IMR-90 (cell line): Measurements from ENCODE around the gene UBE3B. TPM values are rescaled to one million over a fixed set of nuclear protein-coding genes. Genes with fewer than 3 reads are reported as not detected.

Experiments
- ATAC-seq: fragments of 200-7000 bp; cut with Tn5 transposase; 2 replicates; pipeline ENCODE4 v1.9.1; 2020; ENCODE audit warnings: low read depth, mild to moderate bottlenecking, moderate library complexity
- BruUV-seq: library from RNA; stranded (reverse); fragments of 400-500 nt; replicated peaks from 2 replicates; lab custom pipeline; 2021; lab: Mats Ljungman, UMichigan
- CTCF ChIA-PET: fragments of 300-600 bp; formaldehyde crosslinking; extraction: SDS; loops from one replicate; lab custom pipeline; 2021; ENCODE audit warnings: antibody characterized with exemption; lab: Yijun Ruan, JAX
- POLR2A ChIA-PET: fragments of 300-600 bp; sonication (Branson Sonifier 250); formaldehyde crosslinking; loops from one replicate; lab custom pipeline; 2022; ENCODE audit warnings: antibody characterized with exemption; ENCODE audit not compliant: unreplicated experiment; lab: Charles Lee
- DNase-seq: peaks from one replicate; pipeline ENCODE4 v3.0.0; 2013
- H2AFZ ChIP-seq: replicated peaks from 2 replicates; pipeline ENCODE3; 2013; ENCODE audit warnings: low read length, mild to moderate bottlenecking; ENCODE audit not compliant: poor library complexity
- H2AK5ac ChIP-seq: 2 replicates; pipeline ENCODE4 v1.6.1; 2013; ENCODE audit warnings: low read depth, low read length, inconsistent platforms
- H2AK9ac ChIP-seq: replicated peaks from 2 replicates; pipeline ENCODE3; 2013; ENCODE audit warnings: mild to moderate bottlenecking, low read depth, low read length, moderate library complexity; ENCODE audit not compliant: poor library complexity
- H2BK120ac ChIP-seq: 2 replicates; pipeline ENCODE4 v1.6.1; 2013; ENCODE audit warnings: low read depth, low read length, inconsistent platforms
- H2BK15ac ChIP-seq: 3 replicates; pipeline ENCODE4 v1.6.1; 2013; ENCODE audit warnings: low read depth, low read length, inconsistent platforms
- H2BK20ac ChIP-seq: 2 replicates; pipeline ENCODE4 v1.6.1; 2013; ENCODE audit warnings: low read depth, mild to moderate bottlenecking, inconsistent platforms, low read length, moderate library complexity
- H2BK5ac ChIP-seq: 2 replicates; pipeline ENCODE4 v1.6.1; 2013; ENCODE audit warnings: mild to moderate bottlenecking, low read depth, low read length, inconsistent platforms; ENCODE audit not compliant: poor library complexity, severe bottlenecking
- H3K14ac ChIP-seq: replicated peaks from 2 replicates; pipeline ENCODE4 v1.6.1; 2013; ENCODE audit warnings: low read depth, low read length, inconsistent platforms
- H3K18ac ChIP-seq: 2 replicates; pipeline ENCODE4 v1.6.1; 2013; ENCODE audit warnings: low read depth, low read length, control low read depth
- H3K23ac ChIP-seq: 2 replicates; pipeline ENCODE4 v1.6.1; 2013; ENCODE audit warnings: low read depth, low read length, inconsistent platforms
- H3K27ac ChIP-seq: 2 replicates; pipeline ENCODE4 v1.5.1; 2013; ENCODE audit warnings: mild to moderate bottlenecking, control low read depth, low read length; ENCODE audit not compliant: insufficient read depth
- H3K27me3 ChIP-seq: 2 replicates; pipeline ENCODE4 v1.6.1; 2013; ENCODE audit warnings: low read length; ENCODE audit not compliant: control insufficient read depth, insufficient read depth
- H3K36me3 ChIP-seq: 2 replicates; pipeline ENCODE4 v1.6.1; 2013; ENCODE audit warnings: low read length, mixed read lengths; ENCODE audit not compliant: control insufficient read depth, insufficient read depth
- H3K4ac ChIP-seq: 2 replicates; pipeline ENCODE4 v1.6.1; 2013; ENCODE audit warnings: low read depth, low read length, inconsistent platforms
- H3K4me1 ChIP-seq: 2 replicates; pipeline ENCODE4 v1.6.1; 2013; ENCODE audit warnings: low read length, mixed read lengths; ENCODE audit not compliant: control insufficient read depth, insufficient read depth
- H3K4me2 ChIP-seq: 2 replicates; pipeline ENCODE4 v1.6.1; 2013; ENCODE audit warnings: low read depth, mild to moderate bottlenecking, control low read depth, low read length, moderate library complexity
- H3K4me3 ChIP-seq: 2 replicates; pipeline ENCODE4 v1.5.1; 2013; ENCODE audit warnings: low read depth, mild to moderate bottlenecking, control low read depth, low read length, moderate library complexity; ENCODE audit not compliant: insufficient read depth
- H3K56ac ChIP-seq: 2 replicates; pipeline ENCODE4 v1.6.1; 2013; ENCODE audit warnings: low read length, inconsistent platforms; ENCODE audit not compliant: insufficient read depth; ENCODE audit errors: extremely low read depth
- H3K79me1 ChIP-seq, 2 experiments: 2 replicates each; pipeline ENCODE4 v1.6.1; 2013; ENCODE audit warnings: low read length in 2 of 2, inconsistent platforms in 1 of 2, low read depth in 1 of 2
- H3K9ac ChIP-seq: 2 replicates; pipeline ENCODE4 v1.6.1; 2013; ENCODE audit warnings: low read depth, low read length, control low read depth
- H3K9me1 ChIP-seq: 2 replicates; pipeline ENCODE4 v1.6.1; 2013; ENCODE audit warnings: low read length, inconsistent platforms; ENCODE audit not compliant: insufficient read depth
- H3K9me3 ChIP-seq: 2 replicates; pipeline ENCODE4 v1.6.1; 2013; ENCODE audit warnings: low read length; ENCODE audit not compliant: control insufficient read depth, insufficient read depth
- H4K20me1 ChIP-seq: 2 replicates; pipeline ENCODE4 v1.6.1; 2013; ENCODE audit warnings: low read length, inconsistent platforms; ENCODE audit not compliant: insufficient read depth
- H4K5ac ChIP-seq: 2 replicates; pipeline ENCODE4 v1.6.1; 2013; ENCODE audit warnings: mild to moderate bottlenecking, low read depth, low read length, control low read depth
- H4K8ac ChIP-seq, 2 experiments: 2 replicates each; pipeline ENCODE4 v1.6.1; 2013; ENCODE audit warnings: low read depth in 2 of 2, low read length in 2 of 2, control low read depth in 1 of 2, inconsistent platforms in 1 of 2
- H4K91ac ChIP-seq: 2 replicates; pipeline ENCODE4 v1.6.1; 2013; ENCODE audit warnings: low read depth, low read length, inconsistent platforms; ENCODE audit not compliant: insufficient read depth
- CEBPB ChIP-seq: IDR thresholded peaks from 2 replicates; pipeline ENCODE4 v1.6.1; 2012; ENCODE audit warnings: low read depth, low read length, improper control_type of control experiment
- CHD1 ChIP-seq: IDR thresholded peaks from 2 replicates; pipeline ENCODE4 v1.6.1; 2012; ENCODE audit warnings: low read depth, low read length, improper control_type of control experiment
- FOS ChIP-seq: fragments of 150-350 bp; IDR thresholded peaks from 2 replicates; pipeline ENCODE4 v1.6.1; 2016; ENCODE audit warnings: low read depth, low read length
- MAZ ChIP-seq: IDR thresholded peaks from 2 replicates; pipeline ENCODE4 v1.6.1; 2012; ENCODE audit warnings: low read depth, mild to moderate bottlenecking, low read length, improper control_type of control experiment, moderate library complexity, borderline replicate concordance
- MXI1 ChIP-seq: IDR thresholded peaks from 2 replicates; pipeline ENCODE4 v1.6.1; 2012; ENCODE audit warnings: low read depth, mild to moderate bottlenecking, low read length, moderate library complexity, borderline replicate concordance
- NFE2L2 ChIP-seq: fragments of 150-350 bp; IDR thresholded peaks from 2 replicates; pipeline ENCODE4 v1.6.1; 2016; ENCODE audit warnings: low read depth, mild to moderate bottlenecking, low read length
- POLR2A ChIP-seq: IDR thresholded peaks from 2 replicates; pipeline ENCODE4 v1.6.1; 2012; ENCODE audit warnings: mild to moderate bottlenecking, low read depth, low read length
- RAD21 ChIP-seq: IDR thresholded peaks from 2 replicates; pipeline ENCODE4 v1.6.1; 2012; ENCODE audit warnings: low read length, improper control_type of control experiment
- RCOR1 ChIP-seq: IDR thresholded peaks from 2 replicates; pipeline ENCODE4 v1.6.1; 2012; ENCODE audit warnings: mild to moderate bottlenecking, low read length, improper control_type of control experiment; ENCODE audit not compliant: insufficient replicate concordance
- RFX5 ChIP-seq: IDR thresholded peaks from 2 replicates; pipeline ENCODE4 v1.8.0; 2012; ENCODE audit warnings: low read depth, mild to moderate bottlenecking, low read length, moderate library complexity
- SMC3 ChIP-seq: fragments of 150-350 bp; IDR thresholded peaks from 2 replicates; pipeline ENCODE4 v1.6.1; 2016; ENCODE audit warnings: low read depth, mild to moderate bottlenecking, antibody characterized with exemption, low read length, moderate library complexity
- WGBS, 2 experiments: methylation state at CpG; one replicate each; pipeline versions ENCODE4 v1.1.5 to v1.1.7; 2013; ENCODE audit warnings: missing lambda C conversion rate in 2 of 2; ENCODE audit not compliant: insufficient read length in 1 of 2; ENCODE audit errors: extremely low coverage in 2 of 2; 5-methylcytosine and 5-hydroxymethylcytosine counted together
- dilution Hi-C: fragments of 300-500 bp; cut with HindIII; formaldehyde crosslinking; loops from one replicate; pipeline ENCODE4 v1.14.3; 2018; ENCODE audit warnings: low sequenced_read_pairs; ENCODE audit not compliant: unreplicated experiment
- in situ Hi-C: fragments of 300-500 bp; cut with MboI; formaldehyde crosslinking; loops from 3 replicates; pipeline ENCODE4 v1.14.3; 2019; ENCODE audit warnings: low sequenced_read_pairs, inconsistent platforms, mixed read lengths
- intact Hi-C: fragments of 100-400 bp; cut with micrococcal nuclease; formaldehyde crosslinking; loops from 2 replicates; pipeline ENCODE4 v1.10.0; 2022
- polyA plus RNA-seq, 3 experiments: library from polyadenylated mRNA; depleted of rRNA; stranded (reverse); fragments of >200 nt; gene quantifications; 2 replicates each; pipeline ENCODE4 v1.2.3, GENCODE V29; 2012; ENCODE audit warnings: low replicate concordance in 1 of 3
- total RNA-seq: library from RNA; depleted of rRNA; stranded (reverse); fragments of >200 nt; gene quantifications from 2 replicates; pipeline ENCODE4 v1.2.3, GENCODE V29; 2012
- TF ChIP-seq, protein P1 (sequence below): fragments of 150-350 bp; IDR thresholded peaks from 2 replicates; pipeline ENCODE4 v1.6.1; 2016; ENCODE audit warnings: low read depth, mild to moderate bottlenecking, low read length, moderate library complexity, borderline replicate concordance
- TF ChIP-seq, protein P2 (sequence below): conservative IDR thresholded peaks from 2 replicates; pipeline ENCODE4 v1.5.1; 2012; ENCODE audit warnings: mild to moderate bottlenecking, low read depth, low read length, improper control_type of control experiment
- TF ChIP-seq, protein P3 (sequence below): fragments of 150-350 bp; IDR thresholded peaks from 2 replicates; pipeline ENCODE4 v1.6.1; 2017; ENCODE audit warnings: mild to moderate bottlenecking, antibody characterized with exemption, low read length, low read depth

The UBE3B gene
- total and polyA plus RNA-seq, 2 of the 4 experiments (the other 2 are of a cell fraction), result 18.8 to 24.9 TPM

DNA sequence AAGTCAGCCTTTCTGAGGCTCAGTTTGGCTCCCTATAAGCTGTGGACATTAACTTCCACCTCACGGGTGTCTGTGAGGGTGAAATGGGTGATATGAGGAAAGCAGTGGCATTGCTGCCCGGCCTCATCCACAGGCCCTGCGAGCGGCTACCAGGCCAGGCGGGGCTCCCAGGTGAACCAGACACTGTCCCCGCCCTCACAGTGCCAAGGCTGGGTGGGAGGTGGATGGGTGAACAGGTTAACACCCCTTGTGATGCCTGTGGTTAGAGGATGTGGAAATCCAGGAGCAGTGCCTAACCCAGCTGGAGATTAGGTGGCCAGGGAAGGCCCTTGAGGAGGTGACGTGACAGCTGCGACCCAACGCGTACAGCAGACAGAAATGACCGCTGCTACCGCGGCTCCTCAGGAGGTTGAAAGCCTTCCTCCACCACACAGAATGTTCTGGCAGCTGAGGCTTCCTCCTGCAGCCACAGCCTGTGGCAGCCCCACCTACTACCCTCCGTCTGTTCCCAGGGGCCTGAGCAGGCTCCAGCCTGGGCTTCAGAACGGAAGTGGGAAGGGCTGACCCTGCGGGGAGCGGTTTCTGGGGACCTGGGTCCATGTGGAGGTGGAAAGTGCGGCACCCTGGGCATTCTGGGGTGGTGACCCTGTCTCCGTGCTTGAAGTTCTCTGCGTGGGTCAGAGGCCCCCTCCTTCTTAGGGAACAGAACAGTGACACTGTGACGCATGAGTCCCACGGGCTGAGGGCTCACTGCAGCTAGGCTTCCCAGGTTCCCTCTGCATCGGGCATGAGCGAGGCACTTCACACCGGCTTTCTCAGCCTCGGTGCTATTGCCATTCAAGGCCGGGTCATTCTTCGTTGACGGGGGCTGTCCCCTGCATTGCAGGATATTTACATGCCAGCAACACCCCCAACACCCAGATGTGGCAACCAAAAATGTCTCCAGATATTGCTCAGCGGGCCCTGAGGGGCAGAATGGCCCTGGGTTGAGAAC is 86.2 kb downstream of the UBE3B start:
- no peak overlapping the region for H2BK120ac ChIP-seq
- intact Hi-C loops, result no loop called here
- TF ChIP-seq MAZ, result no peak
- TF ChIP-seq POLR2A, result no peak
- TF ChIP-seq FOS, result no peak
- no peak for TF ChIP-seq NFE2L2
- TF ChIP-seq SMC3, result no peak
- no peak for TF ChIP-seq RCOR1
- TF ChIP-seq RAD21, result no peak
- TF ChIP-seq, protein P1, sequence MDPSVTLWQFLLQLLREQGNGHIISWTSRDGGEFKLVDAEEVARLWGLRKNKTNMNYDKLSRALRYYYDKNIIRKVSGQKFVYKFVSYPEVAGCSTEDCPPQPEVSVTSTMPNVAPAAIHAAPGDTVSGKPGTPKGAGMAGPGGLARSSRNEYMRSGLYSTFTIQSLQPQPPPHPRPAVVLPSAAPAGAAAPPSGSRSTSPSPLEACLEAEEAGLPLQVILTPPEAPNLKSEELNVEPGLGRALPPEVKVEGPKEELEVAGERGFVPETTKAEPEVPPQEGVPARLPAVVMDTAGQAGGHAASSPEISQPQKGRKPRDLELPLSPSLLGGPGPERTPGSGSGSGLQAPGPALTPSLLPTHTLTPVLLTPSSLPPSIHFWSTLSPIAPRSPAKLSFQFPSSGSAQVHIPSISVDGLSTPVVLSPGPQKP, result no peak
- TF ChIP-seq CEBPB, result no peak
- TF ChIP-seq MXI1, result no peak
- TF ChIP-seq CHD1, result no peak
- TF ChIP-seq, protein P2, sequence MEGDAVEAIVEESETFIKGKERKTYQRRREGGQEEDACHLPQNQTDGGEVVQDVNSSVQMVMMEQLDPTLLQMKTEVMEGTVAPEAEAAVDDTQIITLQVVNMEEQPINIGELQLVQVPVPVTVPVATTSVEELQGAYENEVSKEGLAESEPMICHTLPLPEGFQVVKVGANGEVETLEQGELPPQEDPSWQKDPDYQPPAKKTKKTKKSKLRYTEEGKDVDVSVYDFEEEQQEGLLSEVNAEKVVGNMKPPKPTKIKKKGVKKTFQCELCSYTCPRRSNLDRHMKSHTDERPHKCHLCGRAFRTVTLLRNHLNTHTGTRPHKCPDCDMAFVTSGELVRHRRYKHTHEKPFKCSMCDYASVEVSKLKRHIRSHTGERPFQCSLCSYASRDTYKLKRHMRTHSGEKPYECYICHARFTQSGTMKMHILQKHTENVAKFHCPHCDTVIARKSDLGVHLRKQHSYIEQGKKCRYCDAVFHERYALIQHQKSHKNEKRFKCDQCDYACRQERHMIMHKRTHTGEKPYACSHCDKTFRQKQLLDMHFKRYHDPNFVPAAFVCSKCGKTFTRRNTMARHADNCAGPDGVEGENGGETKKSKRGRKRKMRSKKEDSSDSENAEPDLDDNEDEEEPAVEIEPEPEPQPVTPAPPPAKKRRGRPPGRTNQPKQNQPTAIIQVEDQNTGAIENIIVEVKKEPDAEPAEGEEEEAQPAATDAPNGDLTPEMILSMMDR, result no peak
- TF ChIP-seq RFX5, result no peak
- TF ChIP-seq, protein P3, sequence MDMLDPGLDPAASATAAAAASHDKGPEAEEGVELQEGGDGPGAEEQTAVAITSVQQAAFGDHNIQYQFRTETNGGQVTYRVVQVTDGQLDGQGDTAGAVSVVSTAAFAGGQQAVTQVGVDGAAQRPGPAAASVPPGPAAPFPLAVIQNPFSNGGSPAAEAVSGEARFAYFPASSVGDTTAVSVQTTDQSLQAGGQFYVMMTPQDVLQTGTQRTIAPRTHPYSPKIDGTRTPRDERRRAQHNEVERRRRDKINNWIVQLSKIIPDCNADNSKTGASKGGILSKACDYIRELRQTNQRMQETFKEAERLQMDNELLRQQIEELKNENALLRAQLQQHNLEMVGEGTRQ, result no peak

More for the DNA sequence above, 86.2 kb downstream of the UBE3B start:
- BruUV-seq, result no TSS peak
- in situ Hi-C loops, result no loop called here
- H4K91ac ChIP-seq, result no peak overlapping the region
- H3K23ac ChIP-seq, result no peak overlapping the region
- H3K79me1 ChIP-seq, result no peaks in the 10 kb centered on the region
- no peak overlapping the region for H3K56ac ChIP-seq
- no peak overlapping the region for H2AK5ac ChIP-seq
- H3K27me3 ChIP-seq, result no peaks in the 10 kb centered on the region
- H2BK5ac ChIP-seq, result no peak overlapping the region
- no peak overlapping the region for H2AK9ac ChIP-seq
- ChIA-PET CTCF (no interaction called here), POLR2A (no interaction called here)
- no peak overlapping the region for H2AFZ ChIP-seq
- WGBS, 2 experiments, result 86% methylated on average over 9 of the region's 30 CpGs; no CpG with 5 or more reads in 1 of the 2 experiments
- H3K9me3 ChIP-seq, result 0 out of 2 replicates have a peak, but pooled peaks cover 2% of the 10 kb centered on the region
- H3K36me3 ChIP-seq, result peaks cover 6% of the 10 kb centered on the region
- no peaks in the 10 kb centered on the region for H3K4me1 ChIP-seq
- no peak overlapping the region for H4K5ac ChIP-seq
- no peak overlapping the region for H2BK20ac ChIP-seq
- no peaks in the 10 kb centered on the region for H4K20me1 ChIP-seq
- no peak overlapping the region for H3K4me3 ChIP-seq
- no peak overlapping the region for H2BK15ac ChIP-seq
- no peak overlapping the region for H3K9ac ChIP-seq
- no peak for ATAC-seq
- H3K27ac ChIP-seq, result no peak overlapping the region
- H3K4ac ChIP-seq, result no peak overlapping the region
- H3K18ac ChIP-seq, result no peak overlapping the region
- no peak overlapping the region for H3K4me2 ChIP-seq
- H3K9me1 ChIP-seq, result no peaks in the 10 kb centered on the region
- DNase-seq, result no peak
- H4K8ac ChIP-seq, result no peak overlapping the region
- no peak overlapping the region for H3K14ac ChIP-seq
- dilution Hi-C loops, result no loop called here
